Keratinocyte (primary cell): Measurements from ENCODE around the gene RABGGTB. TPM values are rescaled to one million over a fixed set of nuclear protein-coding genes. Genes with fewer than 3 reads are reported as not detected.

Source experiments
- DNase-seq: peaks from one replicate; pipeline ENCODE4 v3.0.0-alpha.2; 2011; ENCODE audit warnings: low read depth, missing footprints, low spot score
- FAIRE-seq: peaks from 2 replicates; lab custom pipeline; 2011; peaks lifted over from hg19 to GRCh38; lab: Jason Lieb, UNC
- H2AFZ ChIP-seq: 2 replicates; pipeline ENCODE4 v1.6.0; 2012; ENCODE audit warnings: low read length, control low read depth, inconsistent platforms; ENCODE audit not compliant: control insufficient read depth
- H3K27ac ChIP-seq: 2 replicates; pipeline ENCODE4 v1.5.1; 2011; ENCODE audit warnings: low read length; ENCODE audit not compliant: control insufficient read depth, insufficient read depth
- H3K27me3 ChIP-seq: 3 replicates; pipeline ENCODE4 v1.6.0; 2011; ENCODE audit warnings: low read length; ENCODE audit not compliant: control insufficient read depth, insufficient read depth; ENCODE audit errors: extremely low read depth
- H3K36me3 ChIP-seq, 2 experiments: 2 replicates in 1 of 2; 3 replicates in 1 of 2; pipeline ENCODE4 v1.5.1; 2011; ENCODE audit warnings: low read length in 2 of 2, mild to moderate bottlenecking in 1 of 2; ENCODE audit not compliant: control insufficient read depth in 2 of 2, insufficient read depth in 2 of 2; ENCODE audit errors: extremely low read depth in 1 of 2
- H3K4me1 ChIP-seq: 3 replicates; pipeline ENCODE4 v1.5.1; 2011; ENCODE audit warnings: low read length; ENCODE audit not compliant: control insufficient read depth, insufficient read depth; ENCODE audit errors: extremely low read depth
- H3K4me2 ChIP-seq: 3 replicates; pipeline ENCODE4 v1.6.0; 2011; ENCODE audit warnings: low read depth, low read length; ENCODE audit not compliant: control insufficient read depth, insufficient read depth; ENCODE audit errors: extremely low read depth
- H3K4me3 ChIP-seq, 3 experiments: fragments of 200-600 bp in 1 of 3; sonication (generic) in 1 of 3; 2 replicates in 2 of 3; 3 replicates in 1 of 3; pipeline ENCODE4 v1.5.1; 2011 to 2016; ENCODE audit warnings: low read length in 3 of 3, mild to moderate bottlenecking in 3 of 3, control low read depth in 2 of 3, inconsistent platforms in 1 of 3, low read depth in 1 of 3, mixed read lengths in 1 of 3, mixed run types in 1 of 3, moderate library complexity in 1 of 3; ENCODE audit not compliant: control insufficient read depth in 2 of 3, insufficient read depth in 2 of 3; ENCODE audit errors: extremely low read depth in 1 of 3
- H3K79me2 ChIP-seq: 2 replicates; pipeline ENCODE4 v1.6.0; 2012; ENCODE audit warnings: low read length; ENCODE audit not compliant: control insufficient read depth, insufficient read depth
- H3K9ac ChIP-seq: 3 replicates; pipeline ENCODE4 v1.6.0; 2011; ENCODE audit warnings: low read length; ENCODE audit not compliant: control insufficient read depth, insufficient read depth; ENCODE audit errors: extremely low read depth
- H3K9me1 ChIP-seq: 3 replicates; pipeline ENCODE4 v1.6.0; 2011; ENCODE audit warnings: low read length; ENCODE audit not compliant: control insufficient read depth, insufficient read depth; ENCODE audit errors: extremely low read depth
- H3K9me3 ChIP-seq: 2 replicates; pipeline ENCODE4 v1.5.1; 2012; ENCODE audit warnings: low read depth, low read length; ENCODE audit not compliant: control insufficient read depth
- H4K20me1 ChIP-seq: 3 replicates; pipeline ENCODE4 v1.6.0; 2011; ENCODE audit warnings: low read length; ENCODE audit not compliant: control insufficient read depth, insufficient read depth; ENCODE audit errors: extremely low read depth
- CTCF ChIP-seq, 3 experiments: IDR thresholded peaks in 1 of 3; conservative IDR thresholded peaks in 1 of 3; optimal IDR thresholded peaks in 1 of 3; 2 replicates in 2 of 3; 3 replicates in 1 of 3; pipeline versions ENCODE3 to v1.5.1; 2011; ENCODE audit warnings: low read length in 3 of 3, mild to moderate bottlenecking in 3 of 3, moderate library complexity in 2 of 3, control low read depth in 1 of 3, inconsistent platforms in 1 of 3; ENCODE audit not compliant: insufficient read depth in 2 of 3; ENCODE audit errors: extremely low read depth in 1 of 3
- EZH2 ChIP-seq: IDR thresholded peaks from one replicate; pipeline ENCODE4 v1.6.1; 2012; ENCODE audit warnings: inconsistent platforms, mild to moderate bottlenecking, low read length, moderate library complexity
- dilution Hi-C: fragments of 300-500 bp; cut with MboI; formaldehyde crosslinking; loops from one replicate; pipeline ENCODE4 v1.7.0; 2020; ENCODE audit warnings: low sequenced_read_pairs; ENCODE audit not compliant: extremely low pct_ligation_motif_present
- polyA minus RNA-seq, 3 experiments: library from RNA; depleted of rRNA, polyadenylated mRNA; stranded (reverse); fragments of >200 nt; gene quantifications; 1 replicate in 1 of 3; 2 replicates in 1 of 3; 3 replicates in 1 of 3; pipeline ENCODE4 v1.2.3, GENCODE V29; 2011
- polyA plus RNA-seq, 5 experiments: library from polyadenylated mRNA; depleted of rRNA in 3 of 5; stranded (reverse) in 3 of 5; stranded (forward) in 1 of 5; unstranded in 1 of 5; fragments of >200 nt; gene quantifications; 1 replicate in 1 of 5; 2 replicates in 3 of 5; 3 replicates in 1 of 5; pipeline versions ENCODE4 v1.2.1 to v1.2.3, GENCODE V29; 2011 to 2012; ENCODE audit warnings: missing spikeins in 2 of 5, low read depth in 1 of 5, low replicate concordance in 1 of 5

RABGGTB gene
- polyA plus RNA-seq = 72.1 to 243 TPM (median 119 TPM) in 3 replicates
- 131 TPM for polyA plus RNA-seq (2011; ENCODE audit: low read depth)
- polyA plus RNA-seq (2011; cell fraction: cytosol; rRNA removed) = 62.9 and 89.2 TPM in 2 replicates
- polyA plus RNA-seq (2011; cell fraction: nucleus; rRNA removed) = 163 and 288 TPM in 2 replicates
- polyA plus RNA-seq (2012; ENCODE audit: low replicate concordance) = 76.7 and 111 TPM in 2 replicates
- 28.3 to 216 TPM (median 59.3 TPM) in 3 replicates for polyA minus RNA-seq
- polyA minus RNA-seq (2011; cell fraction: cytosol; rRNA and poly(A)+ RNA removed) = 21.3 TPM
- 118 and 192 TPM in 2 replicates for polyA minus RNA-seq (2011; cell fraction: nucleus; rRNA and poly(A)+ RNA removed)

DNA sequence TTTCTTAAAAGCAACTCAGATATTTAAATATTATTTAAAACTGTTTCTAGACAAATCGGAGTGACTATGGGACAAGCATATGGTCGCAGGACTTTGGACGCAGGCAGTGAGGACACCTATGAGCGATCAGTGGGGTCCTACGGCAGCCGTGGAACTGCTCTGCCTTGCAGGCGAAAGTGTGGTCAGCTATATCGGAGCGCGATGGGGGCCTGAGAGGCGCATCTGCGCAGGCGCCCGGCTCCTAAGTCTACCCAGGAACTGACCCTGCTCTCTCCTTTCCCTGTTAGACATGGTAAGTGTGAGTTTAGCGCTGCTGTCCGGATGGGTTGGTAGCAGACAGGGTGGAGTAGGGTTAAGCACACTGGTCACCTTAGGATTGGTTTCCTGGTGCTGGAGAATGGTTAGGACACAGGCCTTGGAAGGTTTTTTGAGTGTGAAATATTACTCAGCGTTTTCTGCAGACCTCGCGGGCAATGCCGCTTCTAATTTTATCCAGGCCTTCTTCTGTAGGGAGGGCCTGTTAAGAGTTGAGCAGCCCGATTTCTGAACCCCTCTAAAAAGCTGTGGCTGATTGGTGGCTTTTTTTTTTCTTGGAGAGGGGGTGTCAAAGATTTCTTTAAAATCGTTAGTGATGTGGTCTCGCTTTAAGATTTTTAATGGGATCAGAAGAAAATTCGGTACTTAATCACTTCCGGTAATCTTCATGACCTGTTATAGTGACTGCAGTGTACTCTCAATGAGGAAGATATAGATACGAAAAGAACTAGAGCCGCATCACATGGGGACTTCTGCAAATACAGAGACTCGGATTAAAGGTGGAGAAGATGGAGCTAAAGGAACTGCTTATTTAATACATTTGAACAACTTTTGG lies at the start of gene RABGGTB:
Gene RABGGTB, plus strand, starts transcription at position 274 of the 871 bp plus-strand sequence. Its CDS starts 16 bp downstream, at position 290.
- peaks cover 18% of the 10 kb centered on the region for H4K20me1 ChIP-seq
- H3K4me2 ChIP-seq = peak within 1 kb of the TSS; percentile 96
- FAIRE-seq (peak; percentile 77), DNase-seq (peak; percentile 80)
- H3K36me3 ChIP-seq = peaks cover 6 to 26% of the 10 kb centered on the region in 2 experiments
- H2AFZ ChIP-seq = peak within 1 kb of the TSS; percentile 94
- peaks cover 20% of the 10 kb centered on the region for H3K4me1 ChIP-seq
- H3K9ac ChIP-seq = peak within 1 kb of the TSS; percentile 90
- peak within 1 kb of the TSS; percentile 88 for H3K27ac ChIP-seq
- H3K9me1 ChIP-seq = no peaks in the 10 kb centered on the region
- H3K79me2 ChIP-seq = peaks cover 51% of the 10 kb centered on the region
- dilution Hi-C loops = no loop called here
- TF ChIP-seq EZH2 = no peak
- no peak for TF ChIP-seq CTCF (optimal IDR thresholded peaks at IDR 0.05 in 1 of 3, IDR thresholded peaks at IDR 0.05 in 1 of 3, conservative IDR thresholded peaks at IDR 0.05 in 1 of 3; ENCODE audit: extremely low read depth in 1 of 3, insufficient read depth in 2 of 3, low read length in 3 of 3)
- H3K9me3 ChIP-seq = no peaks in the 10 kb centered on the region
- peak within 1 kb of the TSS; percentile 65 to 83 (median 80) for H3K4me3 ChIP-seq
- no peaks in the 10 kb centered on the region for H3K27me3 ChIP-seq

- no peak for DNase-seq
- Histone ChIP-seq H3K36me3 (peaks cover 8 to 15% of the 10 kb centered on the region in 2 experiments), H2AFZ (no peak overlapping the region), H3K79me2 (no peaks in the 10 kb centered on the region), H3K9me1 (no peaks in the 10 kb centered on the region), H3K27me3 (no peaks in the 10 kb centered on the region), H3K27ac (no peak overlapping the region), H3K9me3 (no peaks in the 10 kb centered on the region), H3K9ac (no peak overlapping the region), H3K4me1 (peaks cover 4% of the 10 kb centered on the region), H3K4me2 (no peak overlapping the region), H4K20me1 (no peaks in the 10 kb centered on the region), H3K4me3 (no peak overlapping the region)
- no peak for FAIRE-seq
- dilution Hi-C loops = no loop called here
- TF ChIP-seq EZH2 (no peak), CTCF (optimal IDR thresholded peaks at IDR 0.05 in 1 of 3, IDR thresholded peaks at IDR 0.05 in 1 of 3, conservative IDR thresholded peaks at IDR 0.05 in 1 of 3; ENCODE audit: extremely low read depth in 1 of 3, insufficient read depth in 2 of 3, low read length in 3 of 3) (no peak)
These were observed 43.9 kb upstream of the RABGGTB start for GRCh38 chr1:75742047-75742625.
